ENCODE results near the gene PPIE.

The PPIE gene

DNA sequence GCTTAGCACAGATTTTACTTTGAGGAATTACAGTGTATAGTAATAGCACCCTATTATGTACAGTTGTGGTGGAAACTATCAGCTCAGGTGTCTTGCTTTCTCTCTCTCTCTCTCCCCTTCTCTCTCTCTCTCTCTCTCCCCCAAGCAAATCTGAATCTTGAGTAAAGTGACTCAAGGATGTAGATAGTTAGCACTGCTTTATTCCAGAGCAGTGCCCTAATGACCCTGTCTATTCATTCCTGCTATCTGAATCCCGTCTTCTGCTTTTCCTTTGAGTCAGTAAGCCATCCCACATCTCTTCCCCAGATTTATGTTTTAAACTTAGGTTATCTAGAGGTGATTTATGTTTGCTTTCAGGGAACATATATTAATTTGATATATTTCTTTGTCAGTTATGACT lies 42.2 kb upstream of the PPIE start:
- TF ChIP-seq CREB1 (IDR thresholded peaks at IDR 0.05; ENCODE audit: low read depth) (no peak), NFIC (IDR thresholded peaks at IDR 0.05) (no peak), TEAD4 (IDR thresholded peaks at IDR 0.05) (no peak), CEBPB (IDR thresholded peaks at IDR 0.05) (no peak)
- TF ChIP-seq, protein P1, sequence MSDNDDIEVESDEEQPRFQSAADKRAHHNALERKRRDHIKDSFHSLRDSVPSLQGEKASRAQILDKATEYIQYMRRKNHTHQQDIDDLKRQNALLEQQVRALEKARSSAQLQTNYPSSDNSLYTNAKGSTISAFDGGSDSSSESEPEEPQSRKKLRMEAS (IDR thresholded peaks at IDR 0.05), result no peak

DNA sequence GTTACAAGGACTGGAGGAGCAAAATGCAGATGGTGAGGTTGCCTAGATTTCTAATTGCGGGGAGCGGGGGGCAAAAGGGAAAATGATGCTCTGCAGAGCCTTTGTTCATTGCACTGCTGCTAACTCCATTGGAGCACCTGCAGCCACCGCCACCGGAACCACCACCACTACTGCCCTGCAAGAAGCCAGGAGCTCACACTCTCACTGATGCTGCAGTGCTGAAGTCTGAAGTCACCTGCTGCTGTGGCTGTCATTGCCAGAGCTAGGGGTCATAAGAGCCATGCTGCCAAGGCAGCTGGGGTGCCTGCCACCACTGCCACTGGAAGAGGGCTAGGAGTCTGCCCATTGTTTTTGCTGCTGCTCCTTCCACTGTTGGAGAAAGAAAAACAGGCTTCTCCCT lies 40.1 kb upstream of the PPIE start:
- TF ChIP-seq FOXM1 (IDR thresholded peaks at IDR 0.05; ENCODE audit: borderline replicate concordance, low read depth) (no peak), EP300 (IDR thresholded peaks at IDR 0.05; ENCODE audit: borderline replicate concordance) (no peak), EGR1 (IDR thresholded peaks at IDR 0.05) (no peak)

DNA sequence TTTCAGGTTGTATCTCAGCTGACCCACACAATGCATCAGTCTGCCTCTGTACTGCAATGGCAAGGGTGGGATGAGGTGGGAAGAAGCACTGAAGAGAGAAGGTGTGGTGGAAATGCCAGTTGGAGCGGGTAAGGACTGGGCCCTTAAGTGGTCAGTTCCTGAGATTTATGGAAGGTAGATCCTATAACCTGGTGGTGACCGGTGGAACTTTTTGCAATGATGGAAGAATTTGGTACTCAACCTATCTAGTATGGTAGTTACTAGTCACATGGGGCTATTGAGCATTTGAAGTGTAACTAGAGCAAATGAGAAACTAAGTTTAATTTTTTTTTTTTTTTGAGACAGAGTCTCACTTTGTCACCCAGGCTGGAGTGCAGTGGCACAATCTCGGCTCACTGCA lies 39.3 kb upstream of the PPIE start:
- TF ChIP-seq TAF1 (IDR thresholded peaks at IDR 0.05; ENCODE audit: low read depth), result no peak
- no peak for TF ChIP-seq RAD21 (IDR thresholded peaks at IDR 0.05; ENCODE audit: low read depth)
- TF ChIP-seq, protein P2, sequence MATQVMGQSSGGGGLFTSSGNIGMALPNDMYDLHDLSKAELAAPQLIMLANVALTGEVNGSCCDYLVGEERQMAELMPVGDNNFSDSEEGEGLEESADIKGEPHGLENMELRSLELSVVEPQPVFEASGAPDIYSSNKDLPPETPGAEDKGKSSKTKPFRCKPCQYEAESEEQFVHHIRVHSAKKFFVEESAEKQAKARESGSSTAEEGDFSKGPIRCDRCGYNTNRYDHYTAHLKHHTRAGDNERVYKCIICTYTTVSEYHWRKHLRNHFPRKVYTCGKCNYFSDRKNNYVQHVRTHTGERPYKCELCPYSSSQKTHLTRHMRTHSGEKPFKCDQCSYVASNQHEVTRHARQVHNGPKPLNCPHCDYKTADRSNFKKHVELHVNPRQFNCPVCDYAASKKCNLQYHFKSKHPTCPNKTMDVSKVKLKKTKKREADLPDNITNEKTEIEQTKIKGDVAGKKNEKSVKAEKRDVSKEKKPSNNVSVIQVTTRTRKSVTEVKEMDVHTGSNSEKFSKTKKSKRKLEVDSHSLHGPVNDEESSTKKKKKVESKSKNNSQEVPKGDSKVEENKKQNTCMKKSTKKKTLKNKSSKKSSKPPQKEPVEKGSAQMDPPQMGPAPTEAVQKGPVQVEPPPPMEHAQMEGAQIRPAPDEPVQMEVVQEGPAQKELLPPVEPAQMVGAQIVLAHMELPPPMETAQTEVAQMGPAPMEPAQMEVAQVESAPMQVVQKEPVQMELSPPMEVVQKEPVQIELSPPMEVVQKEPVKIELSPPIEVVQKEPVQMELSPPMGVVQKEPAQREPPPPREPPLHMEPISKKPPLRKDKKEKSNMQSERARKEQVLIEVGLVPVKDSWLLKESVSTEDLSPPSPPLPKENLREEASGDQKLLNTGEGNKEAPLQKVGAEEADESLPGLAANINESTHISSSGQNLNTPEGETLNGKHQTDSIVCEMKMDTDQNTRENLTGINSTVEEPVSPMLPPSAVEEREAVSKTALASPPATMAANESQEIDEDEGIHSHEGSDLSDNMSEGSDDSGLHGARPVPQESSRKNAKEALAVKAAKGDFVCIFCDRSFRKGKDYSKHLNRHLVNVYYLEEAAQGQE (IDR thresholded peaks at IDR 0.05; ENCODE audit: low read depth), result no peak
- no peak for TF ChIP-seq EGR1 (IDR thresholded peaks at IDR 0.05)
- TF ChIP-seq, protein P1 (IDR thresholded peaks at IDR 0.05), result no peak
- TF ChIP-seq CEBPB (IDR thresholded peaks at IDR 0.05), result no peak
- TF ChIP-seq EP300 (IDR thresholded peaks at IDR 0.05; ENCODE audit: borderline replicate concordance), result no peak

DNA sequence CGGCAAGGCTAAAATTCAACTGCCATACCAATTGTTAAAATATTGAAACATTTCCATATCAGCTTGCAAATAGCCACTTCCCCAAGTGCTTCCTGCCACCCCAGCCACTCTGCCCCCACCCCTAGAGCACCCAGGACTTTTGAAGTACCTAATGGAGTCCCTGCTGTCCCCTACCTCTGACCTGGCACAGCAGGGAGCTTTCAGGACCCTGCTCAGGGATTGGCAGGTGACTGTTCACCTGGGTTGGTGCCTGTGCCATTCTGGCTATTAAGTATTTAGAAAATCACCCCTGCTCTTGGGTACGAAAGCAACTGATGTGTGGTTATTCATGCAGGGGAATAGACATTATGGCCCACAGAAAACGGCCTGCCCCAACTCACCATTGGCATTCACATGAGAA lies 38.3 kb upstream of the PPIE start:
- TF ChIP-seq RAD21 (IDR thresholded peaks at IDR 0.05; ENCODE audit: low read depth), result no peak
- TF ChIP-seq, protein P3, sequence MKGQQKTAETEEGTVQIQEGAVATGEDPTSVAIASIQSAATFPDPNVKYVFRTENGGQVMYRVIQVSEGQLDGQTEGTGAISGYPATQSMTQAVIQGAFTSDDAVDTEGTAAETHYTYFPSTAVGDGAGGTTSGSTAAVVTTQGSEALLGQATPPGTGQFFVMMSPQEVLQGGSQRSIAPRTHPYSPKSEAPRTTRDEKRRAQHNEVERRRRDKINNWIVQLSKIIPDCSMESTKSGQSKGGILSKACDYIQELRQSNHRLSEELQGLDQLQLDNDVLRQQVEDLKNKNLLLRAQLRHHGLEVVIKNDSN (IDR thresholded peaks at IDR 0.05), result no peak
- TF ChIP-seq TEAD4 (IDR thresholded peaks at IDR 0.05), result no peak
- TF ChIP-seq, protein P2 (IDR thresholded peaks at IDR 0.05; ENCODE audit: low read depth), result no peak
- TF ChIP-seq ZBTB7A (IDR thresholded peaks at IDR 0.05; ENCODE audit: low read depth), result no peak
- no peak for TF ChIP-seq CEBPB (IDR thresholded peaks at IDR 0.05)
- TF ChIP-seq YY1 (IDR thresholded peaks at IDR 0.05; ENCODE audit: low read depth), result no peak
- TF ChIP-seq, protein P1 (IDR thresholded peaks at IDR 0.05), result no peak
- no peak for TF ChIP-seq TAF1 (IDR thresholded peaks at IDR 0.05; ENCODE audit: low read depth)
- no peak for TF ChIP-seq TCF12 (IDR thresholded peaks at IDR 0.05; ENCODE audit: low read depth)
- no peak for TF ChIP-seq EGR1 (IDR thresholded peaks at IDR 0.05)

DNA sequence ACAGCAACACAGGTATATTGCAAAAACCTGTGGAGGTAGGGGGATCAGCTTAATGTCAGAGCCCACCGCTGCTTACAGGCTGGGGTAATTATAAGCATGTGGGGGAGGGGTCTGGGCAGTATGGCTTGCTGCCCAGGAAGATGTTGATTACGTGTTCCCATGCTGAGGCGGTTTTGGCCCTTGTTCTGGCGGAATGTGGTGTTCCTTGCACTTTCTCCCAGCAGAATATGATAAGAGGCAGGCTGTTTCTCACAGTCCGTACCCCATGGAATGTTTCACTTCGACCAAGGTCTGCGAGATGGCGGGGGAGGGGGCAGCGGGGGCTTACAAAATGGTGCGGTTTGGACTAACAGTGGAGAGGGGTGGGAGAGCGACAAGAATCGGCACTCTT lies 37.6 kb upstream of the PPIE start:
- TF ChIP-seq ZBTB7A (IDR thresholded peaks at IDR 0.05; ENCODE audit: low read depth), result no peak
- TF ChIP-seq, protein P3 (IDR thresholded peaks at IDR 0.05), result no peak
- TF ChIP-seq, protein P2 (IDR thresholded peaks at IDR 0.05; ENCODE audit: low read depth), result no peak
- TF ChIP-seq FOXM1 (IDR thresholded peaks at IDR 0.05; ENCODE audit: borderline replicate concordance, low read depth), result no peak
- TF ChIP-seq CEBPB (IDR thresholded peaks at IDR 0.05), result no peak

DNA sequence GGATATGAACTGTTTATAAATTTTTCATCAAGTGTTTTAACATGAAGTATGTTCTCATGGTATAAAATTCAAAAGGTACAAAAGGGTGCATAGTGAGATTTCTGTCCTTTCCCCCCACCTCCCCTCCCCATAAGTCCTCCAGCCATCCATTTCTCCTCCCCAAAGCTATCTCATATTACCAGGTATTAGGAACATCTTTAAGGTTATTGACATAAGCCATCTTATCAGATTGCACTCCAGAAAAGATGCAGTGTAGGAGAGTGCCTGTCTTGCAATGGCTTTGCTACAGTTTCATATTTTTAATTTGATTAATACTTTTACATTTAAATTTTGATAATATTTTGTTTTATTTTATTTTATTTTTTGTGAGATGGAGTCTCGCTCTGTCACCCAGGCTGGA lies 33.9 kb upstream of the PPIE start:
- TF ChIP-seq EGR1 (IDR thresholded peaks at IDR 0.05) (no peak), NFIC (IDR thresholded peaks at IDR 0.05) (no peak), CREB1 (IDR thresholded peaks at IDR 0.05; ENCODE audit: low read depth) (no peak), ZBTB7A (IDR thresholded peaks at IDR 0.05; ENCODE audit: low read depth) (no peak), TAF1 (IDR thresholded peaks at IDR 0.05; ENCODE audit: low read depth) (no peak), CEBPB (IDR thresholded peaks at IDR 0.05) (no peak), RAD21 (IDR thresholded peaks at IDR 0.05; ENCODE audit: low read depth) (no peak), YY1 (IDR thresholded peaks at IDR 0.05; ENCODE audit: low read depth) (no peak), EP300 (IDR thresholded peaks at IDR 0.05; ENCODE audit: borderline replicate concordance) (no peak), TEAD4 (IDR thresholded peaks at IDR 0.05) (no peak), TCF12 (IDR thresholded peaks at IDR 0.05; ENCODE audit: low read depth) (no peak), FOXM1 (IDR thresholded peaks at IDR 0.05; ENCODE audit: borderline replicate concordance, low read depth) (no peak)
- TF ChIP-seq, protein P3 (IDR thresholded peaks at IDR 0.05), result no peak
- TF ChIP-seq, protein P2 (IDR thresholded peaks at IDR 0.05; ENCODE audit: low read depth), result no peak
- TF ChIP-seq, protein P1 (IDR thresholded peaks at IDR 0.05), result no peak

Measured in Ishikawa (cell line).